H1 (cell line): ENCODE measurements around the gene FANCE.

Source experiments
- BACH1 ChIP-seq: IDR thresholded peaks from 2 replicates; pipeline ENCODE4 v1.6.1; 2012; ENCODE audit warnings: low read length, improper control_type of control experiment
- CEBPB ChIP-seq: IDR thresholded peaks from 2 replicates; pipeline ENCODE4 v1.6.1; 2012; ENCODE audit warnings: low read depth, low read length
- CHD1 ChIP-seq: IDR thresholded peaks from 2 replicates; pipeline ENCODE4 v1.6.1; 2012; ENCODE audit warnings: low read depth, low read length, improper control_type of control experiment
- CTCF ChIP-seq, 3 experiments: IDR thresholded peaks; 1 replicate in 2 of 3; 2 replicates in 1 of 3; pipeline versions ENCODE4 v1.5.1 to v1.6.1; 2011; ENCODE audit warnings: low read length in 3 of 3, mild to moderate bottlenecking in 3 of 3, inconsistent platforms in 2 of 3, low read depth in 1 of 3, moderate library complexity in 1 of 3; ENCODE audit not compliant: insufficient read depth in 1 of 3; ENCODE audit errors: control extremely low read depth in 1 of 3
- EP300 ChIP-seq, 2 experiments: IDR thresholded peaks; 1 replicate in 1 of 2; 2 replicates in 1 of 2; pipeline ENCODE4 v1.6.1; 2011 to 2012; ENCODE audit warnings: low read depth in 2 of 2, low read length in 2 of 2, mild to moderate bottlenecking in 2 of 2, borderline replicate concordance in 1 of 2, inconsistent platforms in 1 of 2, moderate library complexity in 1 of 2
- EZH2 ChIP-seq: fragments of 200-600 bp; sonication (generic); IDR thresholded peaks from 2 replicates; pipeline ENCODE4 v1.7.1; 2012; ENCODE audit warnings: low read depth, mild to moderate bottlenecking, moderate library complexity, low read length, inconsistent platforms; ENCODE audit not compliant: severe bottlenecking
- MAFK ChIP-seq: IDR thresholded peaks from 2 replicates; pipeline ENCODE4 v1.6.1; 2012; ENCODE audit warnings: low read depth, mild to moderate bottlenecking, improper control_type of control experiment, low read length
- POLR2A ChIP-seq, 2 experiments: IDR thresholded peaks; 1 replicate in 1 of 2; 2 replicates in 1 of 2; pipeline ENCODE4 v1.6.1; 2011; ENCODE audit warnings: low read depth in 2 of 2, low read length in 2 of 2, mild to moderate bottlenecking in 2 of 2; ENCODE audit errors: control extremely low read depth in 1 of 2
- RXRA ChIP-seq: IDR thresholded peaks from 2 replicates; pipeline ENCODE4 v1.6.1; 2011; ENCODE audit warnings: low read depth, mild to moderate bottlenecking, low read length, moderate library complexity; ENCODE audit not compliant: insufficient read depth
- ZNF274 ChIP-seq: IDR thresholded peaks from 2 replicates; pipeline ENCODE4 v1.7.0; 2012; ENCODE audit warnings: low read length, borderline replicate concordance; ENCODE audit errors: extremely low read depth

GRCh38 chr6:35441205-35441604 lies 10.9 kb upstream of the FANCE start:
- TF ChIP-seq MAFK (no peak), CTCF (IDR thresholded peaks at IDR 0.05; ENCODE audit: control extremely low read depth in 1 of 3, insufficient read depth in 1 of 3, low read depth in 1 of 3, low read length in 3 of 3) (no peak), BACH1 (no peak), ZNF274 (no peak), EZH2 (no peak), RXRA (no peak), CHD1 (no peak), EP300 (IDR thresholded peaks at IDR 0.05; ENCODE audit: borderline replicate concordance in 1 of 2, low read depth in 2 of 2, low read length in 2 of 2) (no peak), POLR2A (IDR thresholded peaks at IDR 0.05; ENCODE audit: control extremely low read depth in 1 of 2, low read depth in 2 of 2, low read length in 2 of 2) (no peak), CEBPB (no peak)
